ENCODE results near the gene HLA-DQA2. TPM values are rescaled to one million over a fixed set of nuclear protein-coding genes. Genes with fewer than 3 reads are reported as not detected.
"Not testable (repeated sequence)": the region's sequence is repeated elsewhere in the genome, so short reads cannot be mapped to it uniquely, and the experiment has no call there.

Gene HLA-DQA2
- total and polyA plus RNA-seq, 5 donors from 2014 or later, result 0.32 to 2.8 (median 1.9) TPM; not detected in 1

DNA sequence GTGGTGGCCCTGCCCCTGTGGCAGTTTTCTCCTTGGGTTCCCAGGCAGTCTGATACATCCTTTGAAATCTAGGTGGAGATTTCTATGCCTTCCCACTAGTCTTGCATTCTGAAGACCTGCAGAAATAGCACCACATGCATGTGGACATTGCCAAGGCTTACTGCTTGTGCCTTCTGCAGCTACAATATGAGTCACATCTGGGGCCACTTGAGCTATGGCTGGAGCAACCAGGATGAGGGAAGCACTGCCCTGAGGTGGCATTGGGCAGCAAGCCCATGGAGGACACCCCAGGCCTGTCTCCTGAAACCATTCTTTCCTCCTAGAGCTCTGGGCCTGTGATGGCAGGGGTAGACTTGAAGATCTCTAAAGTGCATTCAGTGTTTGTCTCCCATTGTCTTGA lies 37.8 kb downstream of the HLA-DQA2 start:
- Mint-ChIP-seq H3K36me3 (no peaks in the 10 kb centered on the region), H3K4me1 (no peaks in the 10 kb centered on the region), H3K27ac (no peak overlapping the region), H3K27me3 (peaks cover 63% of the 10 kb centered on the region), H3K9me3 (peaks cover 0 to 7% (median 2%) of the 10 kb centered on the region in 7 donors), H3K4me3 (no peak overlapping the region)
- H3K4me3 ChIP-seq (ENCODE audit: low read depth, low read length), result no peak overlapping the region
- no peak for ATAC-seq (ENCODE audit: low read depth in 2 of 2)
- peaks cover 32% of the 10 kb centered on the region for H3K27me3 ChIP-seq (ENCODE audit: control insufficient read depth, insufficient read depth, low read length)
- no peaks in the 10 kb centered on the region for H3K36me3 ChIP-seq (ENCODE audit: control insufficient read depth, insufficient read depth, low read length)
- peaks cover 6 to 9% of the 10 kb centered on the region in 2 experiments for H3K9me3 ChIP-seq (ENCODE audit: control insufficient read depth in 2 of 2, low read length in 2 of 2)
- H3K27ac ChIP-seq (ENCODE audit: insufficient read depth, low read length, poor library complexity, severe bottlenecking), result no peak overlapping the region
- H3K4me1 ChIP-seq (ENCODE audit: control insufficient read depth, insufficient read depth, low read length, poor library complexity, severe bottlenecking), result no peaks in the 10 kb centered on the region
- no peak for DNase-seq

DNA sequence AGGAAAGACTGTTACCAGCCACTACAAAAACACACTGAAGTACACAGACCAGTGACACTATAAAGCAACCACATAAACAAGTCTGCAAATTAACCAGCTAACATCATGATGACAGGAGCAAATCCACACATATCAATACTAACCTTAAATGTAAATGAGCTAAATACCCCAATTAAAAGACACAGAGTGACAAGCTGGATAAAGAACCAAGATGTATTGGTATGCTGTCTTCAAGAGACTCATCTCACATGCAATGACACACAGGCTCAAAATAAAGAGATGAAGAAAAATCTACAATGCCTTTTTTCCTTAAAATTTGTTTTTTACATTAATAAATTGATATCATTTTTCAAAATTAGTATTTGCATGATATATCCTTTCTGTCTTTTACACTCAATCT lies 41.7 kb downstream of the HLA-DQA2 start:
- H3K4me3 Mint-ChIP-seq; ATAC-seq (ENCODE audit: low read depth in 2 of 2); H3K36me3 ChIP-seq (ENCODE audit: control insufficient read depth, insufficient read depth, low read length); H3K9me3 Mint-ChIP-seq; H3K27ac Mint-ChIP-seq; H3K27ac ChIP-seq (ENCODE audit: insufficient read depth, low read length, poor library complexity, severe bottlenecking); H3K9me3 ChIP-seq (ENCODE audit: control insufficient read depth in 2 of 2, low read length in 2 of 2); H3K4me1 ChIP-seq (ENCODE audit: control insufficient read depth, insufficient read depth, low read length, poor library complexity, severe bottlenecking); H3K36me3 Mint-ChIP-seq; H3K4me1 Mint-ChIP-seq; DNase-seq; H3K4me3 ChIP-seq (ENCODE audit: low read depth, low read length): not testable (repeated sequence)
- peaks cover 69% of the 10 kb centered on the region for H3K27me3 Mint-ChIP-seq
- peaks cover 22% of the 10 kb centered on the region for H3K27me3 ChIP-seq (ENCODE audit: control insufficient read depth, insufficient read depth, low read length)

DNA sequence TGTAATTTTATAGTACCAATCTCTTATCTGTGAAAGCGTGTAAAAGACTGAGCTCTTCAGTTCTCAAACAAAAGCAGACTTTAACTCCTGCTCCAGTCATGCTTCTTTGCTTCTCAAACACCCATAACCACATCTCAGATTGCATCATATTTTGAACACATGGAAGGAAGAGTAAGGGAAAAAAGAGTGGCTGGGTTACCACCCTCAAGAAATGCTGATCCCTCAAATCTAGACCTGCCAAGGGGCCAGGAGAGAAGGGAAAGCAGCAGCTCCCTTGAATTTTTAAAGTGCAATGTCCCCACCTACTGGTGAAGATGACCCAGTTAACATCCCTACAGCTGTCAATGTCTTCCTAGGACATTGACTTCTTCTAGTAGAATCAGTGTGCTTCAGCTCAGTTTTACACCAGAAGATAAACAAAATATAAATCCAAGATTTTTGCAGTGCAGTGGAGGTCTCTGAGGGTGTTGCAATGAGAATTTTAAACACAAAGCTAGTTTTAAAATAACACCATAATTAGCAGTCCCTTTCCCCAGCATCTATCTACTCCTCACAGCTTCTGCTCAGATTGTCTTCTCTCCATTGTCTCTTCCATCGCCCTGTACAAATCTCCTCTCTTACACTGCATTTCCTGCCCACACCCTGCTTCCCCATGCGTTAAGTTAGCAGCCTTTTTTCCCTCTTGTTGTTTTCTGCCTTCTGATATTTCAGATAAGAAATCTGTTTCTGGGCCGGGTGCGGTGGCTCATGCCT lies 44.8 kb downstream of the HLA-DQA2 start:
- no peaks in the 10 kb centered on the region for H3K4me1 ChIP-seq (ENCODE audit: control insufficient read depth, insufficient read depth, low read length, poor library complexity, severe bottlenecking)
- Mint-ChIP-seq H3K9me3 (peaks cover 0 to 7% (median 2%) of the 10 kb centered on the region in 7 donors), H3K36me3 (no peaks in the 10 kb centered on the region), H3K4me3 (no peak overlapping the region), H3K27ac (peak overlapping the region in 1 of 3 donors; percentile 14), H3K27me3 (peaks cover 71% of the 10 kb centered on the region), H3K4me1 (no peaks in the 10 kb centered on the region)
- peaks cover 21% of the 10 kb centered on the region for H3K27me3 ChIP-seq (ENCODE audit: control insufficient read depth, insufficient read depth, low read length)
- H3K9me3 ChIP-seq (ENCODE audit: control insufficient read depth in 2 of 2, low read length in 2 of 2), result peaks cover 6 to 9% of the 10 kb centered on the region in 2 experiments
- H3K36me3 ChIP-seq (ENCODE audit: control insufficient read depth, insufficient read depth, low read length), result no peaks in the 10 kb centered on the region
- DNase-seq, result peak; percentile 15 to 54 (median 49)
- H3K4me3 ChIP-seq (ENCODE audit: low read depth, low read length), result no peak overlapping the region
- ATAC-seq (ENCODE audit: low read depth in 2 of 2), result peak; percentile 37 to 55
- no peak overlapping the region for H3K27ac ChIP-seq (ENCODE audit: insufficient read depth, low read length, poor library complexity, severe bottlenecking)

DNA sequence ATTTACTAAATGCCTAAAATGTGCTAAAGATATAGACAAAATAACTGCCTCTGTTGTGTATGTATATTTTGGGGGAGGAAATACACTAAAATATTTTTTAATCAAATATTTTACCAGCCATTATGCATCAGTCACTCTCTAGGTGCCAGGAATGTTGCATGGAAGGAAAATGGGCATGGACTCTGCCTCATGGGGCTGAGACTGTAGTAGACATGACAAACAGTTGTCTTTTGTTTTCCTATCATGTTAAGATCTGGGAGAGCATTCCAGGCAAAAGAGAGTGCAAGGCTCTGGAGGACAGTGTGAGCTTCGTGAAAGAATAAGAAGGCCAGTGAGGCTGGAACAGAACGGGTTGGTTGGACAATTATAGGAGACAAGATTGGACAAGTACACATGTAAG lies 49.1 kb downstream of the HLA-DQA2 start:
- no peak for ATAC-seq (ENCODE audit: low read depth in 2 of 2)
- Mint-ChIP-seq H3K36me3 (no peaks in the 10 kb centered on the region), H3K4me1 (peaks cover 0 to 9% (median 6%) of the 10 kb centered on the region in 4 donors)

DNA sequence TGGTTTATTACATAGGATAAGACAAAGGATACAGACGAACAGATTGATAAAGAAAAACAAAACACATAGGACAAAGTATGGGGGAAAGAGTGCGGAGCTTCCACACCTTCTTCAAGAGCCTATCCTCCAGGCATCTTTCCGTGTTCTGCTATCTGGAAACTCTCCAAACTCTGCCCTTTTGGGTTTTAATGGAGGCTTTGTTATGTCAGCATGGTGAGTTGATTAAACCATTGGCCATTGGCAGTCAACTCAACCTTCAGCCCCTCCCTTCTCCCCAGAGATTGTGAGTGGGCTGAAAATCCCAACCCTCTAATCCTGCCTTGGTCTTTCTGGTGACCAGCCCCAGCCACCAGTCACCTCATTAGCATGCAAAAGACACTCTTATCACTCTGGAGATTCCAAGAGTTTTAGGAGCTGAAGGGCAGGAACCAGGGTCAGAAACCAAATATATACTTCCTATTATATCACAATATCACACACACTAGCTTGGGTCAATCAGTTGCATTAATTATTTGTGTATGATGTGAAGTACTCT lies 51.8 kb downstream of the HLA-DQA2 start:
- H3K27ac Mint-ChIP-seq, result no peak overlapping the region
- H3K27me3 ChIP-seq (ENCODE audit: control insufficient read depth, insufficient read depth, low read length), result peaks cover 41% of the 10 kb centered on the region
- no peaks in the 10 kb centered on the region for H3K36me3 ChIP-seq (ENCODE audit: control insufficient read depth, insufficient read depth, low read length)
- H3K36me3 Mint-ChIP-seq, result no peaks in the 10 kb centered on the region
- H3K4me1 ChIP-seq (ENCODE audit: control insufficient read depth, insufficient read depth, low read length, poor library complexity, severe bottlenecking), result peaks cover 10% of the 10 kb centered on the region
- H3K9me3 ChIP-seq (ENCODE audit: control insufficient read depth in 2 of 2, low read length in 2 of 2), result no peaks in the 10 kb centered on the region
- ATAC-seq (ENCODE audit: low read depth in 2 of 2) (no peak), DNase-seq (no peak)
- H3K4me3 Mint-ChIP-seq, result no peak overlapping the region
- H3K27ac ChIP-seq (ENCODE audit: insufficient read depth, low read length, poor library complexity, severe bottlenecking), result no peak overlapping the region
- peaks cover 74% of the 10 kb centered on the region for H3K27me3 Mint-ChIP-seq
- no peak overlapping the region for H3K4me3 ChIP-seq (ENCODE audit: low read depth, low read length)
- H3K9me3 Mint-ChIP-seq, result no peaks in the 10 kb centered on the region
- peaks cover 4 to 16% (median 10%) of the 10 kb centered on the region in 4 donors for H3K4me1 Mint-ChIP-seq

More for the DNA sequence above, 49.1 kb downstream of the HLA-DQA2 start:
- Mint-ChIP-seq H3K4me3 (no peak overlapping the region), H3K27ac (no peak overlapping the region), H3K27me3 (peaks cover 84% of the 10 kb centered on the region), H3K9me3 (peaks cover 0 to 3% (median 0%) of the 10 kb centered on the region in 7 donors)
- DNase-seq, result no peak
- H3K4me1 ChIP-seq (ENCODE audit: control insufficient read depth, insufficient read depth, low read length, poor library complexity, severe bottlenecking), result no peaks in the 10 kb centered on the region
- no peaks in the 10 kb centered on the region for H3K36me3 ChIP-seq (ENCODE audit: control insufficient read depth, insufficient read depth, low read length)
- H3K4me3 ChIP-seq (ENCODE audit: low read depth, low read length), result no peak overlapping the region
- H3K27me3 ChIP-seq (ENCODE audit: control insufficient read depth, insufficient read depth, low read length), result peaks cover 35% of the 10 kb centered on the region
- no peak overlapping the region for H3K27ac ChIP-seq (ENCODE audit: insufficient read depth, low read length, poor library complexity, severe bottlenecking)
- H3K9me3 ChIP-seq (ENCODE audit: control insufficient read depth in 2 of 2, low read length in 2 of 2), result no peaks in the 10 kb centered on the region

DNA sequence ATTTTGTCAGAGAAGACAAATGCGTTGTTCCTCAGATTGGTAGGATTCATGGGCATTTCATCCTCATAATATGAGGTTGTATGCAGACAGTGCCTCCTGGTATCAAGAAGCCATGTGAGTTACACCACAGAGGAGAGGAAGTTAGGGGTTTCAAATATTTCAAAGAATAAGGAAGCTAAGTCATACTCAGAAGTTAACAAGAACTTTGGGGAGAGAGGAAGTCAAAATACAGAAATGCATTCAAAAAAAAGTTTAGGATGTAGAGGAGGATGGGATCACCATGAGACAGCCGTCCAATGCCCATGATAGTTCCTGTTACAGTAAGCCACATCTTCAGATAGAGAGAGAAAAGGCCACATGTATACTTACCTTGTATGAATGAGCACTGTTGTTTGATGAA lies 53.3 kb downstream of the HLA-DQA2 start:
- H3K4me3 ChIP-seq (ENCODE audit: low read depth, low read length), result no peak overlapping the region
- Mint-ChIP-seq H3K36me3 (no peaks in the 10 kb centered on the region), H3K4me1 (peaks cover 4 to 16% (median 10%) of the 10 kb centered on the region in 4 donors), H3K27ac (no peak overlapping the region), H3K9me3 (peaks cover 0 to 10% (median 5%) of the 10 kb centered on the region in 7 donors), H3K4me3 (no peak overlapping the region), H3K27me3 (peaks cover 74% of the 10 kb centered on the region)
- peaks cover 10% of the 10 kb centered on the region for H3K4me1 ChIP-seq (ENCODE audit: control insufficient read depth, insufficient read depth, low read length, poor library complexity, severe bottlenecking)
- H3K36me3 ChIP-seq (ENCODE audit: control insufficient read depth, insufficient read depth, low read length), result no peaks in the 10 kb centered on the region
- ATAC-seq (ENCODE audit: low read depth in 2 of 2), result peak in 1 of 2 donors; percentile 27
- H3K27me3 ChIP-seq (ENCODE audit: control insufficient read depth, insufficient read depth, low read length), result peaks cover 50% of the 10 kb centered on the region
- H3K9me3 ChIP-seq (ENCODE audit: control insufficient read depth in 2 of 2, low read length in 2 of 2), result peaks cover 0 to 9% of the 10 kb centered on the region in 2 experiments
- H3K27ac ChIP-seq (ENCODE audit: insufficient read depth, low read length, poor library complexity, severe bottlenecking), result no peak overlapping the region
- peak in 1 of 3 donors; percentile 4 for DNase-seq
